GM11168 (cell line): Measurements from ENCODE around the gene CADM3.

Source experiments
- in situ Hi-C: fragments of 300-500 bp; cut with MboI; formaldehyde crosslinking; loops from one replicate; pipeline ENCODE4 v1.12.0; 2022; ENCODE audit warnings: low sequenced_read_pairs; ENCODE audit not compliant: unreplicated experiment

The CADM3 gene

GRCh38 chr1:159204161-159205141, 33.0 kb downstream of the CADM3 start, which contains the start of gene ACKR1:
TSS of gene ACKR1 (plus strand) at chr1:159204875. CDS start at chr1:159204960, 85 bp downstream.
- in situ Hi-C loops = no loop called here

- in situ Hi-C loops = no loop called here
Measured at GRCh38 chr1:159205225-159205624, 33.8 kb downstream of the CADM3 start.

GRCh38 chr1:159206110-159206509, 34.7 kb downstream of the CADM3 start:
- in situ Hi-C loops = no loop called here

DNA sequence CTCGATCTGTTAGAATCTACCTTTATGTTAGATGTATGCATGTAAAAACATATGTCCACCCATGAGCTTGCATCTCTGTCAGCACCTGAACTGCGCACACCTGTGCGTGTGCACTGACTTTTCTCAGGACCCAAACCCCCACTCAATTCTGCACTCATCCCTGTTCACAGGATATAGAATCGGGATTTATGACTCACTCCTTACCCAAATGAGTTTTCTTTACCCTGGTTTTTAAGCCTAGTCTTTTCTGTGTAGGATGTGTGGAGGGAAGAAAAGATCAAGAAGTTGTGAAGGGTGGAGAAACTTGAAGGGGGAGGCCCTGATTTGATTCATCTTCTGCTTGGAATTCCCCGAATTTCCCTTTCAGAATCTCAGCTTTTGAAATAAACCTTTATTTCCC, 35.7 kb downstream of the CADM3 start:
- in situ Hi-C loops = no loop called here

- in situ Hi-C loops = no loop called here
Measured at GRCh38 chr1:159207774-159208173, 36.4 kb downstream of the CADM3 start.

- in situ Hi-C loops = no loop called here
Measured at GRCh38 chr1:159208175-159208825, 36.9 kb downstream of the CADM3 start.

DNA sequence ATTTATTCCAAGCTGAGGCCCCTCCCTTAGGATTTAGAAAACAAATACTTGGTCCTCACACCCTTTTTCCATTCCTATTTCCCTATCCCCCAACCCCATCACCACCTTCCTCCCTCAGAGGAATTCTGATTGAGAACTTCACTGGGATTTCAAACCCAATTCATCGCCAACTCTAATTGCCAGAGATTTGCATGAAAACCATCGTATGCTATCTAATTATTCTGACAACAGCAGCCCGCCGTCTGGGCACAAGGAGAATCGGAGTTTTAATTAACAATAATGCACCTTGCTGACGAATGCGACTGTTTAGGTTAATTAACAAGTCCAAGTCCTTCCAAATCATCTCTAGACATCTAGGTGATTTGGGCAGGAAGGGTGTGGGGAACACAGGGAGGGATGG, 37.6 kb downstream of the CADM3 start:
- in situ Hi-C loops = no loop called here

GRCh38 chr1:159211331-159212136, 40.1 kb downstream of the CADM3 start:
- in situ Hi-C loops = no loop called here

DNA sequence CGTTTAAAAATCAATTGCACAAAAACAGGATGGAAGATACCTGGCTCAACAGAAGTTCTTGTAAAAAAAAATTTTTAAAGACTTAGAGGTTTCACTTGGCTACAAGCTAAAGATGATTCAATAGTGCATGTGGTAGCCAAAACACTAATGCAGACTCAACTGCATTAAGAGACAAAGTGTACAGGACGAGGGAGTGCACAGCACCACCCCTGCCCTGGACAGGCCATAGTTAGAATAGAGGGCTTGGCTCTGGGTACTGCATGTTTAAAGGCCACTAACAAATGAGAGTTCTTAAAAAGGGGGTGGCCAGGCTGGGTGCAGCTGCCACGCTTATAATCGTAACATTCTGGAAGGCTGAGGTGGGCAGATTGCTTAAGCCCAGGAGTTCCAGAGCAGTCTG, 41.2 kb downstream of the CADM3 start:
- in situ Hi-C loops = no loop called here

DNA sequence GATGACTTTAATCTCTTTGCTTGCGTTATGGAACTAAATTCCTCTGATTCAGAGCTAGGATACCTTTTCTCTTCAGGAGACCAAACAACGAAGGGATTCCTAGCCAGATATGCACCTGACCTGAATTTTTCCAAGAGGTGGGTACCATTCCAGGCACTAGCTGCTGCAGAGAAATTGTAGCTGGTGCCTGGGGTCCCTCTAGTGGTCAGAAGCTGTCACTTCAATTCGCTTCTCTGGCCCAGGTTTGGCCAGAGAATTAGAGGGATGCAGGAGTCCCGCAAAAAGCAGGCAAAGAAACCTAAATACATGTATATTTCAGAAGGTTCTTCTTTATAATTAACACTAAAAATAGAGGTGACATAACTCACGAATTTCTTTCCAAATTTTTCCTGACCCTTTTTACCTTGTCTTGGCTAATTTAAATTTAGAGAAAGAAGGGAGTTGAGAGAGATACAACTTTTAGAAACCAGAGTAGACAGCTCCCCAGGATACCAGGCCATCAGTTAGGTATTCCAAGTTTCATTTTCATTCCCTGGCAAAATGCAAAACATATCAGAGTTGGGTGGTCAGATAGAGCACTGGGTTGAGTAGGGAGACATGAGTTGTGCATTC, 42.8 kb downstream of the CADM3 start:
- in situ Hi-C loops = no loop called here

- in situ Hi-C loops = no loop called here
Measured at GRCh38 chr1:159218649-159219636, 47.5 kb downstream of the CADM3 start.

- in situ Hi-C loops = no loop called here
Measured at GRCh38 chr1:159222075-159222865, 50.9 kb downstream of the CADM3 start.

DNA sequence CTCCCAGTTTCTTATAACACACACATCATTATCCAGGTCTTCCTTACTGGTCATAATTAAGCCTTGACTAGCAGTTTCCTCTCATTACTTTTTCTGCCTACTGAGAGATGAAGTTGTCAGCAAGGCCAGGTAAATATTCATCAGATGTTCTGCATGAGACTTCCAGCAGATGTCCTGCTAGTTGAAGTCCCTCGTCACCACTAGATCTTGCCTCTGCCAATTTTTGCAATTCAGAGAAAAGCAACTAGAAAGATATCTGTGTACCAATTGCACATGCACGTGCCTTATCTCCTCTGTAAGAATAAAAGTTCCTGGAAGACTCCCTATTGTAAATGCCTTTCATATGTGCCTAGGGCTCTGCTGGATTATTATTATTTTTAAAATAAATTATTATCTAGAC, 51.6 kb downstream of the CADM3 start:
- in situ Hi-C loops = no loop called here

DNA sequence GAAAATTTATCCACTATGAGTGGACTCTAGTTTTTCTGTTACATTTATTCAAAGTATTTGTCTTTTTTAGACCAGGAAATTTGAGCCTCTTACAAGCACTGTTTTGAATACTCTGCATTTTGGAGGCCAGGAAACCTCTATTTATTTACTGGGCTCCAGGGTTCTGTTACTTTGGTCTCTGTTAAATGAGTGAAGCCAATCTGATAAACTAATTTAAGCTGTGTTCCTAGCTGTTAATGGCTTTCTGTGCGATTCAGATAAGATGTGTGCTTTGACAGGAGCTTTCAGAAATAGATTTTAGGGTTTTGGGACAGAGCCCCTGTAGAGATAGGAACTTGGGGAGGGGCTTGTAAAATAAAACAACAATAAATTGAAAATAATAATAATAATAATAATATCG, 57.1 kb downstream of the CADM3 start:
- in situ Hi-C loops = no loop called here

DNA sequence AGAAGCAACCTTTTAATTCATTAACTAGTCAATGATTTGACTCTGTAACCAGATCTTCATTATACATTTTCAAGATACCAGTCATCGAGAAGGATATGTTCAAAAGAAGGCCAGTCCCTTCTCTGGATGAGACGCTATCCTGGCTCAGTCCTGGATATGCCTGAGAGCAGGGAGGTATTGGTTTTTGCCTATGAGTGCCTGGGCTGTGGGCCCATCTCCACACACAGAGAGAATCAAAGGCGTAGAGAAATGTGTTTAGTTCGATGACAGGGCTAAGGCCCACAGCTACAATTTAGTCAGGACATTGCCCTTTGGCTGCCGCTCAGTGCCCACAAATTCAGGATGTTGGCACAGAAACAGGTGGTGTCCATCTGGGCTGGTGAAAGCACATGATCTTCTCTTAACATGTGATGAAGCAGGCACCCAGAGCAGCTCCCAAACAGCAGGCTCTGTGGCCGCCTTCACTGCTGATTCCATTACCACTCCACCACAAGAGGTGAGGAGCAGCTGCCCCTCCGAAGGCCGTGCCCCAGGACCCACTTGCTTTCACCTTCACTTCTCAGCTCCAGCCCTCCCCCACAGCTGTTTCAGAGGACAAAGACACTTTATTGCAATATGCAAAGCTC, 58.0 kb downstream of the CADM3 start:
- in situ Hi-C loops = no loop called here

DNA sequence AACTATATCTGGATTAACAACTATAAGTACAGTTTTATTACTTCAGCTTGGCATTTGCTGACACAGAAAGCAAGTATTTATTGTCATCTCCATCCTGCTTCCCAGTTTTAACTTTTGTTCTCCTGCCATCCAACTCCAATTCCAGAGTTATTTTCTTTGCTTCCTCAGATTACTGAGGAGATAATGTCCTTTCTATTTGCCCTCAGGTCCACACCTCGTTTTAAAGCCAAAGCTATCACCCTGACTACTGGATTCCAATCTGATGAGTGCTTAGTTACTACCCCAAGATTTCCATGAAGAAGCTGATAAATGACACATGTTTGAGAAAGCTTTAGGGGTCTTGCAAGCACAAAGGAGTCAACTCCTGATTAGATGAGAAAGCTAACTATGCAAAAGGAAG, 58.5 kb downstream of the CADM3 start:
- in situ Hi-C loops = no loop called here

GRCh38 chr1:159239551-159240220, 68.3 kb downstream of the CADM3 start:
- in situ Hi-C loops = no loop called here
